ENCODE results near the gene FXYD6.

DNA sequence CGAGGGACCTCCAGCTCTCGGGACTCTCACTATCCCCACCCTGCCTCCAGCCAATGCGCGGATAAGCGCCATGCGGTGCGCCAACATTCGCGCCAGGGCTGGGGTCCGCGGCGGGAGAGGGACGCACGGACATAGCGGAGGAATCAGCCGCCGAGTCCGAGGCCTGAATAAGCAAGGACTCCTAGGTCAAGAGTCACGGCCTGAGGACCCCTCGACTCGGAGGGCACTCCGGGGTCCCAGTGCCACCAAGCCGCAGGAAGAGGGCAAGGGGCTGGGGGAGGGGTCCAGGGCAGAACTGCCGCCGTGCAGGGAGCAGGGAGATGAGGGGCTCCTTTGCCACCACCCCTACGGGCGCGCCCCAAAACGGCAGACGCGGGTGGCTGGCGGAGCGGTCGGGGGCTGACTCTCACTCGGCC lies 80.0 kb downstream of the FXYD6 start:
- TF ChIP-seq, protein P1, sequence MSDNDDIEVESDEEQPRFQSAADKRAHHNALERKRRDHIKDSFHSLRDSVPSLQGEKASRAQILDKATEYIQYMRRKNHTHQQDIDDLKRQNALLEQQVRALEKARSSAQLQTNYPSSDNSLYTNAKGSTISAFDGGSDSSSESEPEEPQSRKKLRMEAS (IDR thresholded peaks at IDR 0.05), result no peak
- no peak for TF ChIP-seq RAD21 (IDR thresholded peaks at IDR 0.05; ENCODE audit: low read depth)
- TF ChIP-seq YY1 (IDR thresholded peaks at IDR 0.05; ENCODE audit: low read depth), result no peak
- TF ChIP-seq, protein P2, sequence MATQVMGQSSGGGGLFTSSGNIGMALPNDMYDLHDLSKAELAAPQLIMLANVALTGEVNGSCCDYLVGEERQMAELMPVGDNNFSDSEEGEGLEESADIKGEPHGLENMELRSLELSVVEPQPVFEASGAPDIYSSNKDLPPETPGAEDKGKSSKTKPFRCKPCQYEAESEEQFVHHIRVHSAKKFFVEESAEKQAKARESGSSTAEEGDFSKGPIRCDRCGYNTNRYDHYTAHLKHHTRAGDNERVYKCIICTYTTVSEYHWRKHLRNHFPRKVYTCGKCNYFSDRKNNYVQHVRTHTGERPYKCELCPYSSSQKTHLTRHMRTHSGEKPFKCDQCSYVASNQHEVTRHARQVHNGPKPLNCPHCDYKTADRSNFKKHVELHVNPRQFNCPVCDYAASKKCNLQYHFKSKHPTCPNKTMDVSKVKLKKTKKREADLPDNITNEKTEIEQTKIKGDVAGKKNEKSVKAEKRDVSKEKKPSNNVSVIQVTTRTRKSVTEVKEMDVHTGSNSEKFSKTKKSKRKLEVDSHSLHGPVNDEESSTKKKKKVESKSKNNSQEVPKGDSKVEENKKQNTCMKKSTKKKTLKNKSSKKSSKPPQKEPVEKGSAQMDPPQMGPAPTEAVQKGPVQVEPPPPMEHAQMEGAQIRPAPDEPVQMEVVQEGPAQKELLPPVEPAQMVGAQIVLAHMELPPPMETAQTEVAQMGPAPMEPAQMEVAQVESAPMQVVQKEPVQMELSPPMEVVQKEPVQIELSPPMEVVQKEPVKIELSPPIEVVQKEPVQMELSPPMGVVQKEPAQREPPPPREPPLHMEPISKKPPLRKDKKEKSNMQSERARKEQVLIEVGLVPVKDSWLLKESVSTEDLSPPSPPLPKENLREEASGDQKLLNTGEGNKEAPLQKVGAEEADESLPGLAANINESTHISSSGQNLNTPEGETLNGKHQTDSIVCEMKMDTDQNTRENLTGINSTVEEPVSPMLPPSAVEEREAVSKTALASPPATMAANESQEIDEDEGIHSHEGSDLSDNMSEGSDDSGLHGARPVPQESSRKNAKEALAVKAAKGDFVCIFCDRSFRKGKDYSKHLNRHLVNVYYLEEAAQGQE (IDR thresholded peaks at IDR 0.05; ENCODE audit: low read depth), result no peak
- no peak for TF ChIP-seq TEAD4 (IDR thresholded peaks at IDR 0.05)
- no peak for TF ChIP-seq TCF12 (IDR thresholded peaks at IDR 0.05; ENCODE audit: low read depth)
- TF ChIP-seq EP300 (IDR thresholded peaks at IDR 0.05; ENCODE audit: borderline replicate concordance), result no peak
- TF ChIP-seq EGR1 (IDR thresholded peaks at IDR 0.05), result no peak
- no peak for TF ChIP-seq CEBPB (IDR thresholded peaks at IDR 0.05)
- TF ChIP-seq USF1 (IDR thresholded peaks at IDR 0.05), result no peak

Measured in Ishikawa (cell line).